ENCODE data around the gene RAD51B.

The RAD51B gene

GRCh38 chr14:68398370-68398769, 578.8 kb downstream of the RAD51B start:
- no peak for DNase-seq

GRCh38 chr14:68399971-68400370, 580.4 kb downstream of the RAD51B start:
- DNase-seq = no peak

DNA sequence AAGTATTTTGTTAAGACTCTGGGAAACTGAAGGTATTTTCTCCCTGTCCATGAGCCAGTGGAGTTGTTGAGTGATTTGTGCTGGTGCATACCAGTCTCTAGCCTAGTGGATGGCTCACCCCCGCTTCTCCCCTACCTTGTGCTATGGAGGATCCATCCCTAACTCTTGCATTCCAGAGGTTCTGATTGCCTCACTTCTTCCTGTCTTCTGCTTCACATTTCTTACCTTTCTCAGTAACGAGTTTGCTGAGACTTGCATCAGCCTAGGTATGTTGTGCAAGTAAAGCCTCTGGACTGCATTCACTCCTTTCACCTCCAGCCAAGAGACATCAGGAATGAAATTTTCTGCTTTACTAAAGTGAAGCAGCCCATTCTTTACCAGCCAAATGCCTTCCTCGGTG, 581.7 kb downstream of the RAD51B start:
- DNase-seq = no peak

DNA sequence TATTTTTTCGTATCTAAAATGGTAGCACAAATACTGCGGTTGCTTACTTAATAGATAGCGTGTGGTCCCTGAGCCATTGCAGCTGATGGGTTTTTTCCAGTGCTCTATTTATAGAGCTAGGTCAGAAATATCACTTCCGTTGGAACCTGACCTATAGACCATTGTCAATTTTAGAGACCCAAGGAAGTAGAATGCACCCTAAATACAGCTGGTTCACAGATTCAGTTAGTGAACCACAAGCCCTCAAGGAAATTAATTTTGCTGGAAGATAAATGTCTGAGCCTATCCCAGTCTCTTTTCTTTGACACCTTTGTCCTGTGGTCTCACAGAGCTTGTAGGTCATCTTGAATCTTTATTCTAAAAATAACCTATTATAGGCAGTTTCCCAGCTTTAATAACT, 582.3 kb downstream of the RAD51B start:
- DNase-seq = no peak

DNA sequence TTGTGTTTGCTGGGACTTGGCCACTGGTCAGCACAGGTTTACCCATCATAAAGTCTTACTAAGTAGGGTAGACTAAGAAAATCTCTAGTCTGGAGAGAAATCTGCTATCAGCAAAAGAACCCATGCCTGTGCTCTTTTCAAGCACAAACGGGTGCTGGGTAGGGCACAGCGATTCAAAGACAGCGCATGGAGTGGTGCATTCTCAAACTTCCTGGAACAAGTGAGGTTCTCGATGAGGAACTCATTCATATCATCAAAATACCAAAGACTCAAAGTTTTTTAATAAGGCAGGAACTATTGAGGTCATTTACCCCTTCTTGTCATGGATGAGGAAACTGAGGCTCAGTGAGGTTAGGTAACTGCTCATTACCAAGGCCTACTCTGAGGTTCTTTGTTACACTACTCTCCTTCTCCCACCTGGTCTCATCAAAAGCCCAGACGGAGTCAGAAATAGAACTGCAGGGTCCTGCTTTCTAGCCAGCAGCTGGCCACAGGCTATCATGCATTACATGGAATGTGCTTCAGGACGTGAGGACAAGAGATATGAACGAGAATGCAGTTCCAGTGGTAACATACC, 583.0 kb downstream of the RAD51B start:
- DNase-seq = no peak

DNA sequence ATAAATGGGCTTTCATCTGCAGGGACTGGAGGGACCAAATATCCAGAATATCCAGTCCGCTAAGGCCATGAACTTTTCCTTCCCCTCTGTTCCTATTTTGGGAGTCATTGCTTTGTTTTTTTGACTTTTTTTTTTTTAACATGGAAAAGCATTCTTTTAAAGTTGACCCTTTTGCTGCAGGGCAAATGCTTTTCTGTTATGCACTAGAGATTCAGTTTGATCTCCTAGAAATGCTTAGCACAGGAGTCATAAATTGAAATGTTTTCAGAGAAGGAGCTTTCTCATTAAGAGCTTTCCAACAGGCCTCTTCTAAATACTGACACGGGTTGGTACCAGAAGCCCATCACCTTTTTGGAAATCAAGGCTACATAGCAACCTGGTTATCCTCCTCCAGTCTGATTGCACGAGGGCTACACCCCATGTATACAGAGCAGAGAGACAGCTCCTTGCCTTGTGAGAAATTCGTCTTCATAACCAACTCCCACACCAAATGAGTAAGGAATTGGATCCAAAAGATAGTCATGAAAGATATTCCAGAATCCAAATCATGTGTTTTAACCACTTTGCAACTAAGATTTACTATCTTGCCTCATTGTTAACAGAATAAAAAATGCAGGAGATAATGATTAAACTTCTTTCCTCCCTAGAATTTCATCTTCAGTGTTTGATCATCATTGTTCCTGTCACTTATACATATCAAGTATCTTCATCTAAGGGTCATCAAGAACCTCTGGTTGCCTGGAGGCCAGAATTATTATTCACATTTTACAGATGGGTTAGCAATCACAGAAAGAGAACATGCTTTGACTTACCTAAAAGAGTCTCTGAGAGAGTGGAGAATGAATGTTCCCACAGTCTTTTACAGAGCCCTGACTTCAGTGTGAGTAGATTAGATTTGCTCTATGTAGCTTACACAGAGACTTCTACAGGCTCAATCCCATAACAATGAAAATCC, 583.9 kb downstream of the RAD51B start:
- no peak for DNase-seq

DNA sequence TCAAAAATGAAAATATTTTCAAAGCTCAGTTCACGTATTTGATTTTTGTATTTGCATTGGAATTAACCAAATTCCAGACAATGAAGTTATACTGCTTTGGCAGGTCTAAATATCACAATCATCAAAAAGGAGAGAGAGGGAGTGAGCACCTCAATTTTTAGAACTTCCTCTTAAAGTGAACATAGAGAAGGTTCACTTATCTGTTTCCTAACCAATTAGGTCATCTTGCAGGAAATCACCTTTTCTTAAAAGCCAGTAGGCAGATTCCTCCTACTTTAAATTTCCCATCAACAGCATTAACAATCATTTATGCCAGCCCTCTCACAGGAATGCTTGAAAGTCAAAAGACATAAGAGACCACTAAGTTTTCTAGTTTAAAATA, 584.6 kb downstream of the RAD51B start:
- no peak for DNase-seq

DNA sequence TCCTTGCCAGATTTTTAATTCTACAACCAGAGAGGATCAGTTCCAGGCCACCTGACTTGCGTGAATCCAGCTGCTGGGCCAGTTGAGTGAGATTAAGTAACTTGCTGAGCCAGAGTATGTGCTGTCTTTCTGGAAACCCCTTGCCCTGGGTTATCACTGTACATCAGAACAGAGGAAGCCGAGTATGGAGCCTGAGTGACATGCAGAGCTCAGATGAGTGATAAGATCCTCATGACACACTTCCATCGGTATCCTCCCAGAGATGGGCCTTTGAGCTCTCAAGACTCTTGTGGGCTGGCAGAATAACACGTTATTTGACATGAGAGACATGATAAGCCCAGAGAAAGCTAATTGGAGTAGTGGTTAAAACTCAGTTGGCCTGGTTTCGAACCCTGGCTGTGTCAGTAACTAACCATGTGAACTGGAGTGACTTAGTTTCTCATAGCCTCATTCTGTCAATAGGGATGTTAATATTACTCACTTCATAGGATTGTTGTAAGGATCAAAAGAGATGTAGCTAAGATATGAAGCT, 585.1 kb downstream of the RAD51B start:
- DNase-seq = no peak

DNA sequence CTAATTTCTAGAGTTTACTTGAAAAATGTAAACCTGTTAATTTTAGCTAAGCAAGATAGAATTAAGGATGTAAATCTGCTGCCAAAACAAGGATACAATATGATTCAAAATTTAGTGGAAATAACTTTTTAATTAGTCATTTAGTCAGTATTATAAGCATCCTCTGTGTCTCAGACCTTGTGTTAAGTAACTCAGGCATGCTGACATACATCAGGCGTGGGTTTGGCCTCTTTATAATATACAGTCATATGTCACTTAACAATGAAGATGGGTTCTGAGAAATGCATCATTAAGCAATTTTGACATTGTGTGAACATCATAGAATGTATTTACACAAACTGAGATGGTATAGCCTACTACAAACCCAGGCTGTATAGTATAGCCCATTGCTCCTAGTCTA, 586.4 kb downstream of the RAD51B start:
- no peak for DNase-seq

- no peak for DNase-seq
Measured at GRCh38 chr14:68407285-68407684, 587.7 kb downstream of the RAD51B start.

DNA sequence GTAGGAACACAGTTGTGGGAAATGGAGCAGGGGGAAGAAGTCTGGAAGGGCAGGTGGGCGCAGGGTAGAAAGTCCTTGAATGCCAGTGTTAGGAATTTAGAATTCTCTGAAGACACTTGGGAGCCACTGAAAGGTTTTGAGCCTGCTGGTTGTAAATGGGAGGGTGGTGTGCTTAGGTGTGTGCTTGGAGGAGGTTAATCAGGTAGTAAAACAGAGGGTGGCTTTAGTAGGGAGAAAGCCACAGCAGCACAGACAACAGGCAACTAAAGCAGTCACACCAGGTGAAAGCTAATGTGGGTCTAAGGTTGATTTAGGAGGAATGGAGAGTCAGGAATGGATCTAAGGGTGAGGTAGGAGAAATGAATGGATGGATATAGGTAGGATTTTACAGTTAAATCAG, 588.2 kb downstream of the RAD51B start:
- no peak for DNase-seq

GRCh38 chr14:68408680-68409079, 589.1 kb downstream of the RAD51B start:
- DNase-seq = no peak

DNA sequence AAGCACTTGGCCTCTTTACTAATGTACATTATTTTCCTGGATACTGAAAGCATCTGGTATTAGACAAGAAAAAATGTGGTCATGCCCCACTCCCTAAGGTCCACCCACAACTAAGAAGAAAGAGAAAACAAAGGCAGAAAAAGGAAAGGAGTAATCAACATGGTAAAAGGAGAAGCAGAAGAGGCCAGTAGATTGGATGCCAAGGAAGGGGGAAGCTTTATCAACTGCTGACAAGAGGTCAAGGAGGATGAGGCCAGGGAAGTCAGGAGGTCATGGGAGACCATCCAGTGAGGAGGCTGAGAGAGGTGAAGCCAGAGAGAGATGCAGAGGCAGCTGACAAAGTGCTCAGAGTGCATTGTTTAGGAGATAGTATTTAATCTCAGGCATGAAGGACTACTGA, 589.8 kb downstream of the RAD51B start:
- DNase-seq = no peak

DNA sequence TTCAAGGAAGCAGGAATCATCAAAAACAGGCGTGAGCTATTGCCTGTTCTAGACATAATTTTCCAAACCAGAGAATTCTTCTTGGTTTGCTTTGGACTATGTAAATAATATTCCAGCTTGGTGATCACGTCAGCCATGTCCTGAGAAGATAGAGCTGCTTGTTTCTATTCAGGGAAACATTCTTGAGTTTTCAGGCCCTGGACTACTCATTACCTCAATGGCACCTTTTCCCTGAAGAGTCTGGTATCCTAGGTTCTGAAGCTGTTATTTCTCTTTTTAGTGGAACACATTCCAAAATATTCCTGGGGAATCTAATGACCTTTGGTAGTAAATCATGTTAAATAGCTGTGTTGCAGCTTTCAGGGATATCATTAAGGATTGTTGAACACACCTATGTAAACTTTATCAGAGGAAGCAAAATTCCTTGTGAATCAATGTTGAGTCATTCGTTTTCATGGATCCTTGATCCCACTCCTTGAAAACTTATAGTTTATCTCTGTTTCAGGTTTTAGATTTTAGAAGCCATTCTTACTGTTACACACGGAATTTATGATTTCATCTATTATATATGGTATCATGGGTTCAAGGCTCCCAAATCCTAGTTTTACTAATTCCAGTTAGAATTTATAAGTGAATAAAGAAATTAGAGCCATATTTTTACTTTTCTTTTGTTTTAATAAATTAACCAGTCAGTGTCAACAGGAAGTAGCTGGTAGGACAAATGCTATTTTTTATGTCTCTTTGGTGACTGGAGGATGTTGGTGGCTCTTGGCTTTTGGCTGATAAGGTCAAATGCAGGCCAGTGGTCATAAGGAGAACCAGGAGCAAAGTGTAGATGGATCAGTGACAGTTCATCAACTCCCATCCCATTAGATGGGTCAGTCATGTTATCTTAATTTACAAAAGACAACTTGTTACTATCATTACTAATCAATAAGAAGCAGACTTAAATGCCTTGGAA, 593.2 kb downstream of the RAD51B start:
- DNase-seq = no peak

GRCh38 chr14:68413509-68413908, 593.9 kb downstream of the RAD51B start:
- no peak for DNase-seq

DNA sequence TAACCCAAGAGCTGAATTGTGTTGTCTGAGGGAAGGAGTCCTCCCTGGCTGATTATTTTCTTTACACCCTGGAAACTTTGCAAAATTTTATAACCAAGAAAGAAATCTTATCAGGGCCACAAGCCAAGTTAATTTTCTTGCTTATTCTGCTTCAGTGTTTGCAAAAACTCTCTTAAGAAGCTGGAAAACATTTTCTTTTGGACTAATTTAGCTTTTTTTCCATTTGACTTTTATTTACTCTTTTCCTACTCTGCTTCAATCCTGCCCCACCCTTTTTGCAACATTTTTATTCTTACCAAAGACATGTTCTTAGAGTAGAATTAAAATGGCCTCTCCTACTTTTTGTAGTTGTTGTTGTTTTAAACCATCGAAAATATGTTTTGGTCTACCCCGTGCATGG, 594.5 kb downstream of the RAD51B start:
- no peak for DNase-seq

GRCh38 chr14:68416171-68416570, 596.6 kb downstream of the RAD51B start:
- no peak for DNase-seq

GRCh38 chr14:68417009-68417650, 597.6 kb downstream of the RAD51B start:
- DNase-seq = no peak

- no peak for DNase-seq
Measured at GRCh38 chr14:68418174-68419118, 598.9 kb downstream of the RAD51B start.

DNA sequence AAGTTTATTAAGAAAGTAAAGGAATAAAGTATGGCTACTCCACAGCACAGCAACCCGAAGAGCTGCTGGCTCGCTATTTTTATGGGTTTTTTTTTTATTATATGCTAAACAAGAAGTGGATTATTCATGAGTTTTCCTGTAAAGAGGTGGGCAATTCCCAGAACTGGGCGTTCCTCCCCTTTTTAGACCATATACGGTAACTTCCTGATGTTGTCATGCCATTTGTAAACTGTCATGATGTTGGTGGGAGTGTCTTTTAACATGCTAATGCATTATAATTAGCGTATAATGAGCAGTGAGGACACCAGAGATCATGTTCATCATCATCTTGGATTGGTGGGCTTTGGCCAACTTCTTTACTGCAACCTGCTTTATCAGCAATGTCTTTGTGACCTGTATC, 600.8 kb downstream of the RAD51B start:
- DNase-seq = no peak

- DNase-seq = no peak
Measured at GRCh38 chr14:68421116-68421515, 601.5 kb downstream of the RAD51B start.

All from stimulated activated CD4-positive, alpha-beta T cell treated with anti-CD3 and anti-CD28 coated beads, Interleukin-4, amount 100 ng/mL, for 1 hour (primary cell).